HG03460 (cell line): Measurements from ENCODE around the gene PLD5.
A peak's percentile ranks its signal among the peaks of the same experiment; 100 is the strongest.
"Not testable (repeated sequence)": the region's sequence is repeated elsewhere in the genome, so short reads cannot be mapped to it uniquely, and the experiment has no call there.

Experiments used
- ATAC-seq: cut with Tn5 transposase; IDR thresholded peaks from one replicate; pipeline ENCODE4 v1.9.1; 2021; ENCODE audit not compliant: unreplicated experiment

The PLD5 gene

DNA sequence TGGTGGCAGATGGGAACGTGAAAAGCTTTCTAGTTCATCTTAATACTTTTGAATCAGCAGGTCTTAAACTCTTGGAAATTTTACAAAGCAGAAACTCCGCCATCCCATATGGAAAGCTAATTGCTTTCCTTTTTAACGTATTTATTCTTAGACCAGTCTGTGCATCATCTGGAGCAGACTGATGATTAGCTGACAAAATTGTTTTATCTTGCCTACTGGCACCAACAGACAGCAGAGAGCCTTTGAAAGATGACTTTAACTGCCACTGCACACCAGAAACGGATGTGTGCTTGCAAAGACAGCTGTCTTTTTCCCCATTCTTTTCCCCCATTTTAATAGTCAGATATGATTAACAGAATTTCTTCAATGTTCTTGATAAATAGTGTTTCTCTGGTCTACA is 97.0 kb downstream of the PLD5 start:
- no peak for ATAC-seq

DNA sequence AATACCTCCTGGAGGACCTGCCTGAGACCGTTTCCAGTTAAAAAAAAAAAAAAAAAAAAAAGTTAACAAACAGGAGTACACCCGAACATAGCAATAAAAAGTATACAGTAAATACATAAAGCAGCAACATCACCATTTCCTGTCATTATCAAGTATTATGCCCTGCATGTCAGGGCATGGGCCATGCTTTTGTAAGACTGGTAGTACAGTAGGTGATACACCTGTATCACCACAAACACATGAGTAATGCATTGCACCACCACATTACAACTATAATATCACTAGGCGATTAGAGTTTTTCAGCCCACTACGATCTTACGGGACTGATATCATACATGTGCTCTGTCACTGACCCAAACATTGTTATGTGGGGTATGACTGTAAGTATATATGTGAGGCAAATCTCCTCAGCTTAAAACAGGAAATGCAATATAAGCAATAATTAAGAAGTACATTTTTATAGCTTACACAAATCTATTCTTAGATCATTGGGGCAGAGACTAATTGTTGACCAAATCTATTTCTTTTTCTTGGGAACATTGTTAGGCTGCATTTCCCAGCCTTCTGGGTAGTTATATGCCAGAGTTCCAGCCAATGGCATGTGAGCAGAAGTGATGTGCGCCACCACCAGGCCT is 98.1 kb downstream of the PLD5 start:
- no peak for ATAC-seq

DNA sequence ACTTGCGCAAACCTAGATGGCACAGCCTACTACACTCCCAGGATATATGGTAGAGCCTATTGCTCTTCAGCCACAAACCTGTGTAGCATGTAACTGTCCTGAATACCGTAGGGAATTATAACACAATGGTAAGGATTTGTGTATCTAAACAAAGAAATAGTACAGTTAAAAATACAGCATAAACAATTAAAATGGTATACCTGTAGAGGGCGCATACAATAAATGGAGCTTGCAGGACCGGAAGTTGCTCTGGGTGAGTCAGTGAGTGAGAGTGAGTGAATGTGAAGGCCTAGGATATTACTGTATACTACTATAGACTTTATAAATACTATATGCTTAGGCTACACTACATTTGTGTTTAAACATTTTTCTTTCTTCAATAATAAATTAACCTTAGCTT is 99.3 kb downstream of the PLD5 start:
- no peak for ATAC-seq

DNA sequence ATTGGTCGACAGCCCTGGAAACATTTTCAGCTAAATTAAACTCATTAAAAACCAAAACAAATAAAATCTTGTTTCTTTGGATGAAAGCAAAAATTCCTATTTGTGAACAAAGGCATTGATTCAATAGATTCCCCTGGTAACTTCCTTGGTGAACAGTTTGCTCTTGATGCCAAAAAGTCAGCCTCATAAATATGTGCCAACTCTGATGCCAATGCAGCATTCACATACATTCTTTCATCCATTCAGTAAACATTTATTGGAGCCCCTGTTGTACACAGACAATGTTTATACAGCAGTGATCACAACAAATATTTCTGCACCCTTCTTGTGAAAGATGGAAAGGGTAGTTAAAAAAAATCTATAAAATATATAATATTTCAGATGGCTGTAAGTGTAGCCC is 107.8 kb downstream of the PLD5 start:
- no peak for ATAC-seq

DNA sequence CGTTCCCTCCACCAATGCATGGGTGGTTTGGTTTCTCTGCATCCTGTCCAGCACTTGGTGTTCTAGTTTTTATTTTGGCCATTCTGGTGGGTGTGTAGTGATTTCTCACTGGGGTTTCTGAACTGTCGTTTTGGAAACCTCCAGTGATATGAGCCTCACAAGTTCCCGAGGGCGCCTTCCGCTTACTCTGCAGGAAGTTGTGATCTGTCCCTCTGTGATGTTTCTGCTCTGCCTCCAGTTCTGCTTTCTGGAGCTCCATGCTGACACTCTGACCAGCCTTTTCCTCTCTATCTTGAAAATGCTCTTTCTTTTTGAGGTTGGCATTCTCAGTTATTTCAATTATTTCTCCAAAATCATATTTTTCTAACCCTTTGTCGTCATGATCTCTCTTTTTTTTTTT is 111.6 kb downstream of the PLD5 start:
- no peak for ATAC-seq

DNA sequence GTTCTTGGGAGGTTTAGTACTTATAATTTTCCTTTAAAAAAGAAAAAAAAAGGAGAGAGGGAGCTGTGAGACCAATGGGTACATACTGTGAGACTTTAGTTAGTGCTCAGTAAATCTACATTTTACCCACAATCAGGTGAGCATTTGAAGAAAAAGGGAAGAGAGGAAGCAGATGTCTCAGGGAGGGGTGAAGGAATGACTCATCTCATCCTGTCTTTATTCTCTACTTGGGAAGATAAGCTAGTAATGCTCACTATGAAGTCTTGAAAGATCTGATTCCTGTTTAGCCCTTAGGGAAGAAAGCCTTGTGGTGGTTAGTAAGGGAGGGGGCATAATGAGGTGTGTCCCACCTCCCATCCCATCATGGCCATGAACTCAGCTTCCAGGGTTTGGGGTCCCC is 112.6 kb downstream of the PLD5 start:
- ATAC-seq: no peak

DNA sequence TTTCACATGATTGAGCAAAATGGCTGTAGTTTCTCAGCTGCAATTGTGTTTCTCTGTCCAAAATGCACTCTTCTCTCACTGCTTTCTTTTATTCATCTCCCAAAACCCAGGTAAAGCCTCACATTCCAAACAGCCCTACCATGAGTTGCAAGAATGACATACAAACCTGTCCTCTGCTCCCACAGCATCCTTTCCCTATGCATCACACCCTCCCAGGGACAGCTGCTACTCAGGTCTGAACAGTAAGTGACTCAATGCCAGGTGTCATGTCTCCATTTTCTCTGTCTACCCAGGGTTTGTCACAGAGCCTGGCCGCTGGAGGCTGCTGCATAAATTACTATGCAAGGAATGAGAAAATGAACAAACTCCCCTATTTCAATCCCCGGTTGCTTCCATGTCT is 118.5 kb downstream of the PLD5 start:
- ATAC-seq: no peak

DNA sequence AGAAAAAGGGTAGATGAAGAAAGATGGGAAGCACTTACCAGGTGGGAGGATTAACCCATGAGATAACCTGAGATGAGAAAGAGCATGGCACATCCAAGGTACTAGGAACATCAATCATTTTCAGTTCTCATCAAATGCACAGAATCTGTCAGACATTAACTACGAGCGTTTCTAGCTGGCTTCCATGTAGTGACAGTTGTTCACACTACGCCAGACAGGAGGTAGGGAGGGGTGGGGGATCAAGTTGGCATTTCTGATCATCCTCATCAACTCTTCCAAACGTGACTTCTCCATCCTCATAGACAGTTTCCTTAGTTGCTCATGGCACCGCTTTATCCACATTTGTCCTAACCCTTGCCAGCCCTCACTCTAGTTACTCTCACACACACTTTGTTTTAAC is 120.2 kb downstream of the PLD5 start:
- ATAC-seq: no peak

DNA sequence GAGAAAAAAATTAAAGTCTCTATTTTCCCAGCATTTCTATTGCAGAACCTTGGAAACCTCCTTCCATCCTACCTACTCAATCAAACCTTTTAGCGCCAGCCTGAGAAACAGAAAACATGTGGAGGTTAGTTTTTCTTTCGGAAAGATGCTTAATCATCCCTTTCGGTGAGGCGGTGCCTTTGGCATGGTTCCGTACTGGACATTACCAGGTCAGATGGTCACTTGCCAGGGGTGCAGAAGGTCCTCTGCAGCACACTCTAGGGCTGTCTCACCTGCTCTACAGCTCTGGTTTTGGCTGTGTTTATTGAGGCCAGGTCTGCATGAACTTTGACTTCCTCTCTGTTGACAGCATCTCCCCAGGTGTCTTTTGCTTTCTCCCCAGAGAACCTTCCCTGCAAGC is 121.5 kb downstream of the PLD5 start:
- ATAC-seq: no peak

DNA sequence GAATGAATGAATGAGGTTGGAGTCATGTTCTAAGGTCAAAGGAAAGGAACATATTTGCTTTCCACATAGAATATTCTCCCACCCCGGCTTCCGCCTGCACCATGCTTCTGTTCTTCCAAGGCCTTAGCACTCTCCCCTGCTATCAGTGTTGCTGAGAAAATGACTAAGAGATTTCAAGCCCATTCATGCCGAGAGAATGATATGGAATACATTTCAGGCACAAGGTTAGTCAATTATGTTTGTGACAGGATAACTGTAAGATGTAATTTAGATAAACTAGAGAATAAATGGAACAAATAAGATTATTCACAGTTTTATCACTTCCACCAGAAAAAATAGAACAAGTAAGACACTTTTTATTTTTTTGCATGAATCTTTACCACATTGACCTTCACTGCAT is 122.6 kb downstream of the PLD5 start:
- ATAC-seq: no peak

DNA sequence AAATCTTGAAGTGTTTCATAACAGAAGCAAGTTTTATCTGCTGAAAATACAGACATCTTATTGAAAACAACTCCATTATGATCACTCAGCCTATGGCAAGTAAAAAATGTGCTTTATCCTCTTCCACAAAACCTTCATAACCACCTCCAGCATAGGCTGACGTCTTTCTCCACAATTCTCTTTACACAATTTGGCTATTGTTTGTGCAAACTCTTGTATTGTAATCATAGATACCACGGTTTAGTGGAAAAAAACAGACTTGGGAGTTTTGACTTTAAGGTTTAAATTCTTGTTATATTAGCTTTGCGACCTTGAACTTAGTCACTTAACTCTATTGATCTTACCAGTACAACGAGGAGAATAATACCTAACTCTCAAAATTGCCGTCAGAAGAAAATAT is 126.1 kb downstream of the PLD5 start:
- ATAC-seq: no peak

DNA sequence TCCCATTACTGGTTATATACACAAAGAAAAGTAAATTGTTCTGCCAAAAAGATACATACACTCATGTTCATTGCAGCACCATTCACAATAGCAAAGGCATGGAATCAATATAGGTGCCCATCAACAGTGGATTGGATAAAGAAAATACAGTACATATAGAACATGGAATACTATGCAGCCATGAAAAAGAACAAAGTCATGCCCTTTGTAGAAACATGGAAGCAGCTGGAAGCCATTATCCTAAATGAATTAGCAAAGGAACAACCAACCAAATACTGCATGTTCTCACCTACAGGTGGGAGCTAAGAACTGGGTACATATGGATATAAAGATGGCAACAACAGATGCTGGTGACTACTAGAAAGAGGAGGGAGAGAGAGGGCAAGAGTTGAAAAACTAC is 132.6 kb downstream of the PLD5 start:
- ATAC-seq: no peak

DNA sequence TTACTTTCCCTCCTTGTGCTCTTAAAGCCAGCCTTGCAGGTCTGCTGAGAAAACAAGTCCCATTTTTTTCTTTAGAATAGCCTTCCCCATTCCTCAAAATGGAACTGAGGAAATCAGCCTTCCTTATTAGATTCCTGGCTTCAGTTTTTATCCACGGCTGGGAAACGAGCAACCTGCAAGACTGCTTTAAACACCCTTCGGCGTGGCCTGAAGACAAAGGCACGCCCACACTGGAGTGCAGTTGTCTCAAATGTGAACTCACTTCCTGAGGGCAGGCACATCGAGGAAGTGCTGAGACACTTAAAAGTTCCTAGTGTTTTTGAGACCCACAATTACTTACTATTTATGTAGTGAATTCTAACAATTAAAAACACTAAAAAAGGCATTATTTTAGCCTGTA is 148.4 kb downstream of the PLD5 start:
- ATAC-seq: not testable (repeated sequence)

DNA sequence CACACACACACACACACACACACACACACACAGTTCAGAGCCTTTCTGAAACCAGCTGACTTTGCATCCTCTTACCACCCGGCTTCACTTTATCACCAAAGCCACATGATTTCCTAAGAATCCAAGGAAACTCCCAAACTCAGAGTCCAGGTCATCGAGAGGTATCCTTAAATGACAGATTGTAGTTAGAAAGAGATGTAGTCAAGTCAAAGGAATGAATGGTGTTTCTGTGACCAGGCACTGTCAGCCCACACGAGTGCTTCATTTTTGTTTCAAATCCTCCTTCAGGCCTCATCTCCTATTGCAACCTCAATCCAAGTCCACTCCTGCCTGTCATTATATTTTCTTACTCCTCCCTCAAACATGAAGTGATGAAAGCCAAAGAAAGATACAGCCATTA is 174.1 kb downstream of the PLD5 start:
- ATAC-seq: not testable (repeated sequence)

DNA sequence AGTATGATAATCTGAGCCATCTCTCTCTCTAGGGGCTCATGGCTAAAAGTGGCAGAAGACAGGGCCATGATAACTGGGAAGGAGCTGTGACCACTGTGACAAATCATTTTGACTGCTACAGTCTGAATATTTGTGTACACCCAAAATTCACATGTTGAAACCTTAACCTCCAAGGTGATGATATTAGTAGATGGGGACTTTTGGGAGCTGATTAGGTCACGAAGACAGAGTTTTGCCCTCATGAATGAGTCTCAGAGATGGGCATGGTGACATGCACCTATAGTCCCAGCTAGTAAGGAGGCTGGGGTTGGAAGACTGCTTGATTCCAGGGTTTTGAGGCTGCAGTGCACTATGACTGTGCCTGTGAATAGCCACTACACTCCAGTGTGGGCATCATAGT is 174.9 kb downstream of the PLD5 start:
- ATAC-seq: no peak

DNA sequence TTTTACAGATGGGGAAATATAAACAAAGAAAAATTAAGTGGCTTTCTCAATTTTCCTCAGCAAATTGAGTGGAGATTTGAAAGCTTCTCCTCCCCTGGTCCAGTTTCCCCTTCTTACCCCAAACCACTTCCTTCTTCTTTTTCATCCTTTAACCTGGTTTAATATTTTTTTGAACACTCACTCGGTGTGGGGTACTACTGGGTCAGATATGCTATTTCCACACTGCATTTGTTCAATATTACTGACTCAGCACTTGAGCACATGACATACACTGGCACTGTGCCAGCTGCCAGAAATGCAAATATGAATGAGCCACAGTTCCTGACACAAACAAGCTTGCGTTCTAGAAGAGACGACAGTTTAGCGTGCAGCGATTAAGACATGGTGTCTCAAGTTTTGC is 193.6 kb downstream of the PLD5 start:
- peak; percentile 79 for ATAC-seq

DNA sequence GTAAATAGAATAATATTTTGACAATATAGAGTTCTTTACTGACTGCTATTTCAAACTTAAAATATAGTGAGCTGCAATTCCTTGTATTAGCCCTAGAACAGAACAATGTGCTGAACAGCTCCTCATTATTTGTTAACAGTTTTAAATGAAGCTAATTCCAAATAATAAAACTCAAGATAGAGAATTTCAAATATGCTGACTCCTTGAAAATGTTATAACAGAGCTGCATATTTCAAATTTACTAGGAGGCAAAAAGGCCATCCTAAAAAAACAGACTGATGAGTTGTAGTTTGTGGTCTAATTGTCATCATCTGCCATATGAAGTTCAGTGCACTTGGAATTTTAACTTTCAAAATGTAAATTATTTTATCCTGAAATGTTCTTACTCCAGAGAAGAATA is 197.1 kb downstream of the PLD5 start:
- ATAC-seq: not testable (repeated sequence)

DNA sequence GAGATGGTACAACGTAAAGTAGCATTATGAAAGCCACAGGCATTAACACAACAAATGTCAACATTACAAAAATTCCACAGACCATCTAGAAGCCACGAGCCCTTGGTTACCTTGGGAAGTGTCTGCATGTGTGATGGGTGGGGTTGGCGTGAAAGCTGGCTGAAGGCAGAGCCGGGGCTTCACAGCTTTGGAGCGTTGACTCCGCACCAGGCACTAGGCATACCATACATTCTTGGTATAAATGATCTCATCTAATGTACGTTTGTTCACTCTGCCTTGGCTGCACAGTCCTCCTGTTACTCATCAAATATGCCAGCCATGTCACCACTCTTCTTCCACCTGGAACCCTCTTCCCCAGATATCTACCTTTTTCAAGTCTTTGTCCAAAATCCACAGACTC is 202.5 kb downstream of the PLD5 start:
- not testable (repeated sequence) for ATAC-seq

DNA sequence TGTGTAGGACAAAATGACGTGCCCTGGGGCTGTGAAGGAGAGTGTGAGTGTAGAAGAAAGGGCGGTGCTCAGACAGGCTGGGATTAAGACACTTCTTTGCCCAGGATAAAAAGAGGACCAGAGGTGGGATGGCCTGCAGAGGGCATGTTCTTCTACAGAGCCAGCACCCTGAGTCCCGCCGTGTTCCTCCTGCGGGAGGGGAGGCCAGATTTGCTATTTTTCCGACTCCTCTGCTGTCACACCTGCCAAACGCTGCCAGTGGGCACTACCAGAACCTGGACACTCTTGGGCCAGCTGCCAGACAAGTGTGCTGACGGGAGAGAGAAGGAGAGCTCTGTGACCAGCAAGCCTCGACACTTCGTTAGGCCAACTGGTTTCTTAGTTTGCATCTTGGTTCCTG is 206.4 kb downstream of the PLD5 start:
- ATAC-seq: no peak

DNA sequence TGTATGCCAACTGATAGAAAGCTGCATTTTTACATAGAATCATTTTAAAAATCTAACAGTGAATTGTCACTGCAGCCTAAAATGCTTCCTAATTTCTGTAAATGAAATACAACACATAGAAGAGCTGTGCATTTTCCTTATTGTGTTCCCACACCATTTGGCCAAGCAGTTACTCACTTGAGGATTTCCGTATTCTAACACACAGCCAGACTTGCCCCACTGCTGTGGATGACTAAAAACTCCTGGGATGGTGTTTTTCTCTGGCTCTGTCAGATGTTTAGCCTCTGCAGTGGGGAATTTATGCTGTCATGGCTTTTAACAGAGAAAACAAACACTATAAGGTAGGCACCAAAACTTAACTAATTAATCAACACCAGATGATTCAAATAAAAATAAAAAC is 209.6 kb downstream of the PLD5 start:
- not testable (repeated sequence) for ATAC-seq

DNA sequence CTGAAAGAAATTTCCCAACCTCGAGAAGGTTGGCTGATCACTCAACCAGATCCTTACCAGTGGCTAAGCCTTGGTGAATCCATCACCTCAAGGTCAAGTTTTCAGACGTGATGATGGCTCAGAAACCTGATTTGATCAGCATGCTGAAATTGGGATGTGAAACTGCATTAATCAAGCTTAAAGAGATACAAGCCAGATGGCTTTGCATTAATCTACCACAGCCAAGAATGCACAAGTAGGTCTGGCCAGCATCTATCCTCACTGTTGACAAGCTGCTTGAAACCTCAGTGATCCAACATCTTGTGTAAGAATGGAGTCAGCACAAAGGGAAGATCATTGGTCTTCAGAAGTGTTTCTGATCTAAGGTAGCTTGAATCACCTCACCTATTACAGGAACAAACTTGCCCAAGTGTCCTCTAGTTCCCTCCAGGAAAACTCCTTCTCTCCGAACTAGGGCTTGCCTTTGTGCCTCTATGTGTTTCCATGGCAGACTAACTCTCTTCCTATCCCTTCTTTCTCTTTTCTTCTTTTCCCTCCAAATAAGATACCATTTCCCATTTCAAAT is 210.3 kb downstream of the PLD5 start:
- not testable (repeated sequence) for ATAC-seq

DNA sequence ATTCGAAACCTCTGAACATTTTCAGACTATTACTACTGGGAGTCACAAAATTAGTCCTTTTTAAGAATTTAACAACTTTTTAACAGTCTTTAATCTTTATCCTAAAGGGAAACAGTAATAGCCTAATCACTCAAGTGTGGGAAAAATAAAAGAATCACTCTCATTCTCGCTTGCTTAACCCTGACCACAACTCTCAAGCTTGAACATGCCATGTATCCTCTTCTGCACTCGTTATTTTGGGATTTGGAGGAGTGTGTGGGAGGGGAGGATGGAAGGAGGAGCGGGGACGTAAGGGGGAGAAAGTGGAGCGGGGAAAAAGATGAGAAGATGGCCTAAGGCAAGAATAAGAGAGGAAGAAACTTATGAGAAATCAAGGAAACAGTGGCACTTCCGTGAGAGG is 215.8 kb downstream of the PLD5 start:
- not testable (repeated sequence) for ATAC-seq

DNA sequence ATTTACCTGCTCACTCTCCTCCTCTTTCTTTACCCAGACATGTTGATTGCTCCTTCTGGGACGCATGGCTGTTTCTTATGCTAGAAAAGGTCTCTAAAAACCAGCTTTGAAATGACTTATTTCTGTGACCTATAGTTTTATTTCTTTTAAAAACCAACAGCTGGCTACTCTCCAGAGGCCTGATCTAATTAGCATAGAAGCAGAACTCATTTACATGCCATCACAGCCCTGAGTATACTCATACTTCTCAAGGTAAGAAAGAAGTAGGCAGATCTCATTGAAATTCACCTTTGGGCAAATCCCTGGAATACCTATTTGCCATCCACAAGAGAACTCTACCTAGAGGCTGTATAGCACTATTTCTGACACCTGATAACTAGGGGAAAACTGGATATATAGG is 230.7 kb downstream of the PLD5 start:
- not testable (repeated sequence) for ATAC-seq
